Endodermal cell (in vitro differentiated cells): ENCODE data around the gene AFF1. TPM values are rescaled to one million over a fixed set of nuclear protein-coding genes. Genes with fewer than 3 reads are reported as not detected.

Experiments
- DNase-seq: peaks from one replicate; pipeline ENCODE4 v3.0.0-alpha.2; 2017
- H3K27ac ChIP-seq: 2 replicates; pipeline ENCODE4 v1.5.1; 2013; ENCODE audit warnings: mild to moderate bottlenecking, low read depth, low read length, moderate library complexity
- H3K27me3 ChIP-seq: 2 replicates; pipeline ENCODE4 v1.6.1; 2013; ENCODE audit warnings: mild to moderate bottlenecking, low read length, moderate library complexity; ENCODE audit not compliant: insufficient read depth, control insufficient read depth, poor library complexity, severe bottlenecking
- H3K36me3 ChIP-seq: 2 replicates; pipeline ENCODE4 v1.7.0; 2013; ENCODE audit warnings: mild to moderate bottlenecking, low read length, moderate library complexity; ENCODE audit not compliant: control insufficient read depth, insufficient read depth
- H3K4me1 ChIP-seq: one replicate; pipeline ENCODE4 v1.7.0; 2013; ENCODE audit warnings: low read length; ENCODE audit not compliant: control insufficient read depth, insufficient read depth
- H3K4me3 ChIP-seq: 2 replicates; pipeline ENCODE4 v1.5.1; 2013; ENCODE audit warnings: mild to moderate bottlenecking, low read length, moderate library complexity
- H3K9ac ChIP-seq: 2 replicates; pipeline ENCODE4 v1.6.1; 2013; ENCODE audit warnings: mild to moderate bottlenecking, low read length, moderate library complexity; ENCODE audit not compliant: poor library complexity, severe bottlenecking; ENCODE audit errors: extremely low read depth
- H3K9me3 ChIP-seq: 2 replicates; pipeline ENCODE4 v1.6.1; 2013; ENCODE audit warnings: mild to moderate bottlenecking, low read length, moderate library complexity; ENCODE audit not compliant: control insufficient read depth
- H3K27ac Mint-ChIP-seq: 2 replicates; pipeline ENCODE4 v1.8.0; 2020; ENCODE audit warnings: mixed read lengths
- H3K27me3 Mint-ChIP-seq: 2 replicates; pipeline ENCODE4 v1.8.0; 2021; ENCODE audit warnings: mild to moderate bottlenecking, mixed read lengths; ENCODE audit not compliant: insufficient read depth
- H3K36me3 Mint-ChIP-seq: 2 replicates; pipeline ENCODE4 v1.8.0; 2020; ENCODE audit warnings: low read depth, mixed read lengths
- H3K4me1 Mint-ChIP-seq: 2 replicates; pipeline ENCODE4 v1.8.0; 2020; ENCODE audit warnings: mixed read lengths
- H3K4me3 Mint-ChIP-seq: 2 replicates; pipeline ENCODE4 v1.8.0; 2020; ENCODE audit warnings: mild to moderate bottlenecking, moderate library complexity, mixed read lengths
- H3K9me3 Mint-ChIP-seq: 2 replicates; pipeline ENCODE4 v1.8.0; 2020; ENCODE audit warnings: mild to moderate bottlenecking, mixed read lengths
- WGBS, 2 experiments: methylation state at CpG; one replicate each; pipeline versions ENCODE4 v1.1.5 to v1.1.7; 2013; ENCODE audit warnings: missing lambda C conversion rate in 2 of 2, mixed read lengths in 1 of 2; ENCODE audit not compliant: insufficient coverage in 1 of 2, insufficient read length in 1 of 2; 5-methylcytosine and 5-hydroxymethylcytosine counted together
- total RNA-seq, 2 donors: library from RNA; stranded (reverse); fragmentation: NEBNext Ultra II Directional in 1 of 2; extraction: Animal tissue kit (Norgen Biotek cat#: 25700) in 1 of 2; gene quantifications; 2 replicates in 1 of 2; 3 replicates in 1 of 2; pipeline ENCODE4 v1.2.1, GENCODE V29; 2021
- TF ChIP-seq, protein P1 (sequence below): fragments of 200-600 bp; sonication (generic); conservative IDR thresholded peaks from 2 replicates; pipeline ENCODE4 v1.5.0; 2021; ENCODE audit warnings: antibody characterized with exemption, mild to moderate bottlenecking

The AFF1 gene
- total RNA-seq, 2 donors from 2014 or later = 134 to 171 TPM

DNA sequence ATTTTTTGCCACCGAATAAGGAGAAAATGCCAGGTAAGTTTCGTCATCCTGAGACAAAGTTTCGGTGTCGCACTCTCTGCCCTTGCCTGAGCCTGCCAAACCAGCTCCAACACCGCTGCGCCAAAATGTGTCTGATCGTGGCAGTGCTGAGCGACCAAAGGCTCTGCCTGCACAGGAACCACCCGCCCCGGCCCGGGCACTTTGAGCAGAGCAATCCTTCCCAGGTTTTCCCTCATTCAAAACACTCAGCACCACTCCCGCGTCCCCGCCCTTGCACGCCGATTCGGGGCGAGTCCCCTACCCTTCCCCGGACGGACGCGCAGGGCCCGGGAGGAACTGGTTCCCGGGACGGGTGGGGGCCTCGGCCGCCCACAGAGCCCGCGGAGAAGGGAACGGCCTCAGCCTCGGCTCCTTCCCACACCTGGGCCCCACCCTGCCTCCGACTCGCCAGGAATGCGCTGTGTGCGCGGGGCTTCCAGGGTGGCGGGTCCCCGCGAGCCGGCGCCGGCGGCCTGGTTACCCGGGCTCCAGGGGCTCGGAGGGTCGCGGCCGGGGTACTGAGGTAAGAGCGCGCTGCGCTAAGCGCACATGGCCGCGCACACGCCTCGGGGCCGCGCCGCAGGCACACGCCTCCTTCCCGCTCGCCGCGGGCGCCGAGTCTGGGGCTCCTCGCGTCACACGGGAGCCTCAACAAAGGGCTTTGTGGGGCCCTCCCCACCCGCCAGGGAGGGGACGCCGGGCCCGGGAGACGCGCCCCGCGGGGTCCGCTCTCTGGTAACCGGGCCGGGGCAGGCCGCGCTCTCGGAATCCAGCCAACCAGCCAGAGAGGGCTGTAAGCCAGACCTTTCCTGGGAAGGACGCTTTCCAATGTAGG lies 42.8 kb upstream of the AFF1 start, which contains the start of gene C4orf36:
Gene C4orf36 (minus strand): TSS at position 661 of the 874 bp plus-strand sequence. CDS start 902 bp downstream, outside the sequence.
- peak; percentile 94 for DNase-seq
- Histone ChIP-seq H3K27me3 (peaks cover 7% of the 10 kb centered on the region), H3K9me3 (no peaks in the 10 kb centered on the region), H3K36me3 (no peaks in the 10 kb centered on the region), H3K4me1 (no peaks in the 10 kb centered on the region), H3K27ac (peak within 1 kb of the TSS; percentile 74), H3K4me3 (peak within 1 kb of the TSS; percentile 85), H3K9ac (peak within 1 kb of the TSS; percentile 82)
- WGBS, 2 experiments = 1 to 2% methylated on average over 24 to 84 of the region's 84 CpGs
- Mint-ChIP-seq H3K36me3 (peaks cover 4% of the 10 kb centered on the region), H3K27me3 (peaks cover 11% of the 10 kb centered on the region), H3K9me3 (no peaks in the 10 kb centered on the region), H3K27ac (peak within 1 kb of the TSS; percentile 95), H3K4me1 (peaks cover 8% of the 10 kb centered on the region), H3K4me3 (peak within 1 kb of the TSS; percentile 74)
- TF ChIP-seq, protein P1, sequence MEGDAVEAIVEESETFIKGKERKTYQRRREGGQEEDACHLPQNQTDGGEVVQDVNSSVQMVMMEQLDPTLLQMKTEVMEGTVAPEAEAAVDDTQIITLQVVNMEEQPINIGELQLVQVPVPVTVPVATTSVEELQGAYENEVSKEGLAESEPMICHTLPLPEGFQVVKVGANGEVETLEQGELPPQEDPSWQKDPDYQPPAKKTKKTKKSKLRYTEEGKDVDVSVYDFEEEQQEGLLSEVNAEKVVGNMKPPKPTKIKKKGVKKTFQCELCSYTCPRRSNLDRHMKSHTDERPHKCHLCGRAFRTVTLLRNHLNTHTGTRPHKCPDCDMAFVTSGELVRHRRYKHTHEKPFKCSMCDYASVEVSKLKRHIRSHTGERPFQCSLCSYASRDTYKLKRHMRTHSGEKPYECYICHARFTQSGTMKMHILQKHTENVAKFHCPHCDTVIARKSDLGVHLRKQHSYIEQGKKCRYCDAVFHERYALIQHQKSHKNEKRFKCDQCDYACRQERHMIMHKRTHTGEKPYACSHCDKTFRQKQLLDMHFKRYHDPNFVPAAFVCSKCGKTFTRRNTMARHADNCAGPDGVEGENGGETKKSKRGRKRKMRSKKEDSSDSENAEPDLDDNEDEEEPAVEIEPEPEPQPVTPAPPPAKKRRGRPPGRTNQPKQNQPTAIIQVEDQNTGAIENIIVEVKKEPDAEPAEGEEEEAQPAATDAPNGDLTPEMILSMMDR = no peak

DNA sequence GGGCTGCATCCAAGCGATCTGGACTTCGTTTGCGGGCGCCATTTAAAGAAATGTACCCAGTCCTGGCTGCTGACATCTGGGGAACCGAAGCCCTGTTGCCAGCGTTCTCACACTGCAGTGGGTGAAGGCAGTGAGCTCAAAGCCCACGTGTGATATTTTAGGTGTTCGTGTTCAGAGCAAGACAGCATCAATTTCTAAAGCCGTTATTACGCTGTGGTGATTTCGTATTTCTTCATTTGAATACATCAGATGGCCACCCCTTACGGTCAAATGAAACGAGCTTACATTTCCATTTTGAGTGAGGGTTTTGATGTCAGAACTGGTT lies 42.2 kb upstream of the AFF1 start:
- Mint-ChIP-seq H3K9me3 (no peaks in the 10 kb centered on the region), H3K27me3 (peaks cover 11% of the 10 kb centered on the region), H3K4me3 (peak overlapping the region; percentile 74), H3K4me1 (peaks cover 8% of the 10 kb centered on the region), H3K36me3 (peaks cover 2% of the 10 kb centered on the region), H3K27ac (peak overlapping the region; percentile 81)
- TF ChIP-seq, protein P1 = no peak
- H3K4me1 ChIP-seq = no peaks in the 10 kb centered on the region
- no peaks in the 10 kb centered on the region for H3K9me3 ChIP-seq
- DNase-seq = no peak
- H3K27me3 ChIP-seq = peaks cover 7% of the 10 kb centered on the region
- no peaks in the 10 kb centered on the region for H3K36me3 ChIP-seq
- peak overlapping the region; percentile 85 for H3K4me3 ChIP-seq
- 32 to 37% methylated on average over 13 of the region's 13 CpGs for WGBS, 2 experiments
- peak overlapping the region; percentile 74 for H3K27ac ChIP-seq
- H3K9ac ChIP-seq = peak overlapping the region; percentile 82

DNA sequence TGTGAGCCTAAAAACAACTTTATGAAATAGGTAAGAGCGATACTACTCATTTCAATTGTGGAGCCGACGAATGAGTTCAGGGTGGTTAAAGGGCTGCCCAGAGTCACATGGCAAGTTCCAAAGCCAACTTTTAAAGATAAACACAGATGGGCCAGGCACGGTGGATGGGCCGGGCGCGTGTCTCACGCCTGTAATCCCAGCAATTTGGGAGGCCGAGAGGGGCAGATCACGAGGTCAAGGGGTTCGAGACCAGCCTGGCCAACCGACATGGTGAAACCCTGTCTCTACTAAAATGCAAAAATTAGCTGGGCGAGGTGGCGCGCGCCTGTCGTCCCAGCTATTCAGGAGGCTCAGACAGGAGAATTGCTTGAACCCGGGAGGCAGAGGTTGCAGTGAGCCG lies 41.7 kb upstream of the AFF1 start:
- no peaks in the 10 kb centered on the region for H3K36me3 ChIP-seq
- Mint-ChIP-seq H3K4me3 (peak overlapping the region; percentile 74), H3K36me3 (no peaks in the 10 kb centered on the region), H3K9me3 (no peaks in the 10 kb centered on the region), H3K4me1 (peaks cover 8% of the 10 kb centered on the region), H3K27me3 (peaks cover 11% of the 10 kb centered on the region), H3K27ac (no peak overlapping the region)
- no peaks in the 10 kb centered on the region for H3K4me1 ChIP-seq
- no peak overlapping the region for H3K27ac ChIP-seq
- WGBS, 2 experiments = 96% methylated on average over 13 to 19 of the region's 19 CpGs
- no peaks in the 10 kb centered on the region for H3K9me3 ChIP-seq
- peaks cover 7% of the 10 kb centered on the region for H3K27me3 ChIP-seq
- DNase-seq = peak; percentile 48
- TF ChIP-seq, protein P1 = no peak
- peak overlapping the region; percentile 85 for H3K4me3 ChIP-seq
- H3K9ac ChIP-seq = no peak overlapping the region
